SK-N-MC (cell line): ENCODE results near the gene PLG.
"Not testable (repeated sequence)": the region's sequence is repeated elsewhere in the genome, so short reads cannot be mapped to it uniquely, and the experiment has no call there.

Experiments used
- DNase-seq: peaks from one replicate; pipeline ENCODE4 v3.0.0-alpha.2; 2011; ENCODE audit warnings: low read depth, low spot score
- H3K27ac ChIP-seq: fragments of 200-600 bp; sonication (generic); 2 replicates; pipeline ENCODE4 v1.5.1; 2016; ENCODE audit warnings: mixed run types
- H3K36me3 ChIP-seq: fragments of 200-600 bp; sonication (generic); 2 replicates; pipeline ENCODE4 v1.6.1; 2017; ENCODE audit warnings: antibody characterized with exemption, low read length, mixed read lengths; ENCODE audit not compliant: insufficient read depth
- H3K4me3 ChIP-seq: fragments of 200-600 bp; sonication (generic); 2 replicates; pipeline ENCODE4 v1.5.1; 2016
- H3K9ac ChIP-seq: fragments of 200-600 bp; sonication (generic); 2 replicates; pipeline ENCODE4 v1.8.0; 2017; ENCODE audit warnings: mixed run types, mixed read lengths; ENCODE audit not compliant: insufficient read length
- H3K9me3 ChIP-seq: fragments of 200-600 bp; sonication (generic); 2 replicates; pipeline ENCODE4 v1.6.1; 2017; ENCODE audit warnings: low read depth, mild to moderate bottlenecking, antibody characterized with exemption, low read length, moderate library complexity, mixed read lengths
- EZH2 ChIP-seq: fragments of 200-600 bp; sonication (generic); IDR thresholded peaks from one replicate; pipeline ENCODE4 v1.6.1; 2017; ENCODE audit warnings: antibody characterized with exemption
- FOXP2 ChIP-seq: optimal IDR thresholded peaks from 2 replicates; pipeline ENCODE3; 2011; ENCODE audit warnings: mild to moderate bottlenecking, moderate library complexity; ENCODE audit not compliant: insufficient read depth; ENCODE audit errors: extremely low read length, control extremely low read depth
- POLR2AphosphoS5 ChIP-seq: IDR thresholded peaks from 2 replicates; pipeline ENCODE4 v1.6.1; 2012; ENCODE audit warnings: mild to moderate bottlenecking, low read depth, low read length, borderline replicate concordance

Gene PLG

GRCh38 chr6:160766989-160767646 lies 65.1 kb downstream of the PLG start:
- no peak for TF ChIP-seq FOXP2
- no peak for TF ChIP-seq EZH2
- no peak for TF ChIP-seq POLR2AphosphoS5
- DNase-seq = no peak
- no peaks in the 10 kb centered on the region for H3K36me3 ChIP-seq
- no peak overlapping the region for H3K27ac ChIP-seq
- no peak overlapping the region for H3K9ac ChIP-seq
- no peaks in the 10 kb centered on the region; the same call in 1 of the 2 replicates for H3K9me3 ChIP-seq
- H3K4me3 ChIP-seq = peak overlapping the region; percentile 52

- no peak overlapping the region for H3K9ac ChIP-seq
- DNase-seq = no peak
- no peak for TF ChIP-seq FOXP2
- TF ChIP-seq EZH2 = no peak
- no peak for TF ChIP-seq POLR2AphosphoS5
- H3K36me3 ChIP-seq = no peaks in the 10 kb centered on the region
- H3K9me3 ChIP-seq = no peaks in the 10 kb centered on the region
- no peak overlapping the region; the same call in 1 of the 2 replicates for H3K4me3 ChIP-seq
- no peak overlapping the region for H3K27ac ChIP-seq
Measured at GRCh38 chr6:160767647-160768019, 65.6 kb downstream of the PLG start.

GRCh38 chr6:160768101-160768500 lies 66.1 kb downstream of the PLG start:
- no peaks in the 10 kb centered on the region for H3K9me3 ChIP-seq
- no peak overlapping the region for H3K9ac ChIP-seq
- no peak overlapping the region for H3K4me3 ChIP-seq
- no peak for TF ChIP-seq FOXP2
- H3K36me3 ChIP-seq = no peaks in the 10 kb centered on the region
- H3K27ac ChIP-seq = no peak overlapping the region
- DNase-seq = no peak

DNA sequence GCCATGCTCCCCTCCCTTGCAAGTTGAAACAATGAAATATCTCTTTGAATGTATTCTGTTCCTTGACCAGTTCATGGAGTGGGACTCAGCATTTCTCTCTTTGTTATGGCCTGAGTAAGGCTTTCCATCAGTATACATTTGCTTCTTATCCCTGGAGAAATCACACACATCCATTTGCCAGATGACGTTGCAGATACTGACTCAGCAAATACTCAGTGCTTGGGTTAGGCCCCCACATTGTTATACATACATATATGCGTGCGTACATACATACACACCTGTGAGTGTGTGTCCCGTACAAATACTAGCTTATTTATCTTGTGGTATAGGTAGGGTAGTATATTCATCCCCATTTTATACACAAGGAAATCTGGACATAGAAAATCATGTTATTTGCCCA lies 72.4 kb downstream of the PLG start:
- Histone ChIP-seq H3K4me3 (no peak overlapping the region), H3K27ac (no peak overlapping the region), H3K9me3 (no peaks in the 10 kb centered on the region), H3K36me3 (no peaks in the 10 kb centered on the region), H3K9ac (no peak overlapping the region)
- no peak for DNase-seq
- TF ChIP-seq FOXP2 = no peak
- no peak for TF ChIP-seq EZH2
- no peak for TF ChIP-seq POLR2AphosphoS5

GRCh38 chr6:160775792-160776580 lies 73.9 kb downstream of the PLG start:
- H3K4me3 ChIP-seq = no peak overlapping the region
- TF ChIP-seq EZH2 (no peak), FOXP2 (no peak), POLR2AphosphoS5 (no peak)
- H3K27ac ChIP-seq = no peak overlapping the region
- no peaks in the 10 kb centered on the region for H3K9me3 ChIP-seq
- no peaks in the 10 kb centered on the region for H3K36me3 ChIP-seq
- H3K9ac ChIP-seq = no peak overlapping the region
- no peak for DNase-seq

GRCh38 chr6:160779095-160779494 lies 77.1 kb downstream of the PLG start:
- not testable (repeated sequence) for H3K9me3 ChIP-seq, H3K36me3 ChIP-seq, H3K27ac ChIP-seq, DNase-seq, H3K9ac ChIP-seq, H3K4me3 ChIP-seq

- not testable (repeated sequence) for H3K4me3 ChIP-seq, DNase-seq, H3K36me3 ChIP-seq, H3K27ac ChIP-seq, H3K9me3 ChIP-seq, H3K9ac ChIP-seq
Measured at GRCh38 chr6:160780656-160781055, 78.6 kb downstream of the PLG start.

- Histone ChIP-seq H3K27ac (no peak overlapping the region), H3K4me3 (no peak overlapping the region), H3K9me3 (no peaks in the 10 kb centered on the region), H3K36me3 (no peaks in the 10 kb centered on the region), H3K9ac (no peak overlapping the region)
- TF ChIP-seq FOXP2 (no peak), POLR2AphosphoS5 (no peak), EZH2 (no peak)
- DNase-seq = no peak
Measured at GRCh38 chr6:160781298-160781697, 79.3 kb downstream of the PLG start.

- Histone ChIP-seq H3K36me3 (no peaks in the 10 kb centered on the region), H3K27ac (no peak overlapping the region), H3K9ac (no peak overlapping the region), H3K9me3 (no peaks in the 10 kb centered on the region), H3K4me3 (no peak overlapping the region)
- DNase-seq = no peak
- TF ChIP-seq POLR2AphosphoS5 (no peak), FOXP2 (no peak), EZH2 (no peak)
Measured at GRCh38 chr6:160782228-160782627, 80.2 kb downstream of the PLG start.
